Effector CD8-positive, alpha-beta T cell (primary cell): ENCODE data around the gene INTS2.
"Not testable (repeated sequence)": the region's sequence is repeated elsewhere in the genome, so short reads cannot be mapped to it uniquely, and the experiment has no call there.

Source experiments
- DNase-seq: peaks from one replicate; lab custom pipeline; 2025; lab: John Stamatoyannopoulos, UW

Gene INTS2

DNA sequence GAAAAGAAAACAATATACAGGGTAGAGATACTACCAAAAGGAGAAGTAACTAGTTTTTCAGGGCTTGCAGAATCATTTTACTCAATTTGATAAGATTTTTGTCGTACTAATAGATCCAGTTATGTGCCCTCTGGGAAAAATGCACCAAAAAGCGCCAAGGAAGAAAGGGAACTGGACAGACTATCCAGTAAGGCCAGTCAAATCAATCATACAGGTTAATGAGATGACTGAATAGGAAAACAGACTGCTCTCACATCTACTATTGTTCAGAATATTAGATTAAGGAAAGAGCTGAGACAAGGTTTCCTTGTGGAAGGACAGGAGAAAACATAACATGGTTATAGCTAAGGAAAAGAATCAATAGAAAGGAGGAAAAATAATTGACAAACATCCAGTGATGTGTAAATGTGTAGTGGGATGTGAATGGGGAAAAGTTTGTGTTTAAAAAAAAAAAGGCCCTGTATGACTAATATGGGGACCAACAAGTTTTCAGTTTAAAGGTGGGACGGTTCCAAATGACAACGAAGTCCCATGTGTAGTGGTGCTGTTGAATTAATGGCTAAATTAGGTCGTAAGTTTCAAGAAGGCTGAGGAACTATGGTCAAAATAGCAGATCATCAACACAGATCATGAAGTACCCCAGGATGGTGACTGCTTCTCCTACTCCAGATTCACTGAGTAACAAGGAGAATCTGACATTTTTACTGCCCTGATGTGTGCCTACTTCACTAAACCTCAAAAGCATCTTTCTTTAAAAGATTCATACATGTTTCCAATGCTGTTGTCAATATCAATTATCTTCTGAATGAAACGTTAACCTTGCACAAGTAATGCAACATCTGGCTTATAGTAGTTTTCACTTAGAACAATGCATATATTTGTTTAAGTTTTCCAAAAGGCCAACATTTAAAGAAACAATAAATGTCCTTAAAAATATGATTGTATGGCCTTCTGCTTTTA is 105.2 kb downstream of the INTS2 start:
- no peak for DNase-seq

DNA sequence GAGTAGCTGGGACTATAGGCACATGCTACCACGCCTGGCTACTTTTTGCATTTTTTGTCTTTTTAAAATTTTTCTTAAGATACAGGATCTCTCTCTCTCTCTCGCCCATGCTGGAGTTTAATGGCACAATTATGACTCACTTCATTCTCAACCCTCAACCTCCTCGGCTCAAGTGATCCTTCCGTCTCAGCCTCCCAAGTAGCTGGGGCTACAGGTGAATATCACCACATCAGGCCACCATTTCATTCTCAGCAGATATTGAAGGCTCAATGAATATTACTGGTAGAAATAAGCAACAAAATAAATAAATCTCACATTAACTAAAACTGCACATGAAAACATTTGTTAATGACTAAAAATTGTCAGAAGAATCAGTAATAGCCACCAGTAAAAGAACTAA is 106.1 kb downstream of the INTS2 start:
- DNase-seq, result no peak

DNA sequence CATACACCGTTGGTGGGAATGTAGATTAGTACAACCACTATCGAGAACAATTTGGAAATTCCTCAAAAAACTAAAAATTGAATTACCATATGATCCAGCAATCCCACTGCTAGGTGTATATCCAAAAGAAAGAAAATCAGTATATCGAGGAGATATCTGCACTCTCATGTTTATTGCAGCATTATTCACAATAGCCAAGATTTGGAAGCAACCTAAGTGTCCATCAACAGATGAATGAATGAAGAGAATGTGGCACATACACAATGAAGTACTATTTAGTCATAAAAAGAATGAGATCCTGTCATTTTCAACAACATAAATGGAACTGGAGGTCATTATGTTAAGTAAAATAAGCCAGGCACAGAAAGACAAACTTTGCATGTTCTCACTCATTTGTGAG is 108.5 kb downstream of the INTS2 start:
- not testable (repeated sequence) for DNase-seq

DNA sequence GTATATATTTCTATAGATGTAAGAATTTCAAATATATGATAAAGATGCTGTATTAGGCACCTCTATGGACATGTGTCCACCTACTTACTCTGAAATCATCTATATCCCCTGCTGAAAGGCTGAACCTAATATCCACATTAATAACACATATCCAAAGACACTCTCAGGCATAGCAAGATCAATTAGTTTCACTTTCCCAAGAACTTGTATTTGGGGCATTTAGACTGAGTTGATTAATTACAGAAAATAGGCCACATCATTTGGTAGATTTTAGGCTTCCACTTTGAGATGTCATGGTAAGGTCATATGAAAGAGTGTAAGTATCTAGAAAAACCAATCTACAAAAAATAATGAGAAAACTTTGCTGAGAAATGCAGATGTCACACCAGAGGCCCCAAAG is 109.6 kb downstream of the INTS2 start:
- no peak for DNase-seq

DNA sequence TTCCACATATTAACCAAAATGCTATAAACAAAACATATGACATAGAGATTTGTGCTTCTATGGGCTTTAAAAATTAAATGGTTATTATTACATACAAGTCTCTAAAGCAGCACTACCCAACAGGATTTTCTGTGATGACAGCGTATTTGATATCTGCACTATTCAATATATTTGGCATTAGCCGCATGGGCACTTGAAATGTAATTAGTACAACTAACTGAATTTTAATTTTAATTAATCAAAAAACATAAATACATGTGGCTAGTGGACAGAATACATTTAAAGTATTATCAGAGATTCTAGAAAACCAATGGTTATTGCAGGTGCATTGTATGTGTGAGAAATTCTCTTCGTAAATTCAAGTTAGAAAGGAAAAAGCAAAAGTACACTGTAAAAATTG is 110.3 kb downstream of the INTS2 start:
- no peak for DNase-seq

DNA sequence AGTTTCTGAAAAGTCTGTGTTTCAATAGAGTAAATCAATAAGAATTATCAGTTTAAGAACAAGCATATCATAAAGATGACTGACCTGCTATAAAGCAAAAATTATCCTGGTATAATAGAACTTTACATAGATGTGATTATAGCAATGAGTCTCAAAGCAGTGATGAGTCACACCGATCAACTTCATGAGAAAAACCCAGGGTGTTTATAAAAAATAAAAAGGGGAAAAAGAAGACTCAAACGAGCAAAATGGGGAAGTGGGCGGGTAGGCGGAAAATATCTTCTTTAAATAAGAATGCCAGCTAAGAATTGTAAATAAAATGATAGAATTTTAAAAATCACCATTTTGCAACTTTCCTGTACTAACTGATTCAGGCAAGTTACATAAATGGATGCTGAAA is 111.2 kb downstream of the INTS2 start:
- DNase-seq, result no peak

DNA sequence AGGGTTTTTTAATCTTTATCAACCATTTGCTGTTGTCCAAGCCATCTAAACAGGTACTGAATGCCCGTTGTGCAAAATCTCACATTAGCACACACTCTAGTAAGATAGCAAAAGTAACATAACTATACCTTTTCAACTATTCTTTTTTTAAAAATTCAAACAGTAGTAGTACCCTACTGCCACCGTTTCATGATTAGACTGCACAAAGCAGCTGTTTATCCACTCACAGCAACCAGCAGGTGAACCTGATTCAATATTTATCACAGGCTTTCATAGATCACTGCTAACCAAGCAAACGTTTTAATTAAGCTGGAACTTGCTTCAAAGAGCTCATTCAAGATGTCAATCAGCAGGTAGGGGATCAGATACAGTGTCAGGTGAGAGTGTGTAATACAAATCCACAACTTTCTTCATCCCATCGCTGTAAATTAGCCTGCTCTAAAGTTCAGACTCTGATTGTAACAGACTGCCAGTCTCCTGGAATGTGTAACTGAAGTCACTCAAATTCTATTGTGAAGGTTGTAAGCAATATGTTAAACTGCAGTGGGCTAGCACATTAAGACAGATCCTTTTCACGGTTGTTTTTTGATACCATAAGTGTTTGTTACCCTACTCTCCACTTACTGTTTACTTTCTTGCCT is 111.8 kb downstream of the INTS2 start:
- no peak for DNase-seq
